Suppressor macrophage treated with lipopolysaccharide for 1 hour (primary cell): ENCODE data around the gene OR7G1.

Experiments used
- DNase-seq, 3 donors: peaks; one replicate each; pipeline ENCODE4 v3.0.0-alpha.2; 2020 to 2022

OR7G1 gene, protein sequence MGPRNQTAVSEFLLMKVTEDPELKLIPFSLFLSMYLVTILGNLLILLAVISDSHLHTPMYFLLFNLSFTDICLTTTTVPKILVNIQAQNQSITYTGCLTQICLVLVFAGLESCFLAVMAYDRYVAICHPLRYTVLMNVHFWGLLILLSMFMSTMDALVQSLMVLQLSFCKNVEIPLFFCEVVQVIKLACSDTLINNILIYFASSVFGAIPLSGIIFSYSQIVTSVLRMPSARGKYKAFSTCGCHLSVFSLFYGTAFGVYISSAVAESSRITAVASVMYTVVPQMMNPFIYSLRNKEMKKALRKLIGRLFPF

DNA sequence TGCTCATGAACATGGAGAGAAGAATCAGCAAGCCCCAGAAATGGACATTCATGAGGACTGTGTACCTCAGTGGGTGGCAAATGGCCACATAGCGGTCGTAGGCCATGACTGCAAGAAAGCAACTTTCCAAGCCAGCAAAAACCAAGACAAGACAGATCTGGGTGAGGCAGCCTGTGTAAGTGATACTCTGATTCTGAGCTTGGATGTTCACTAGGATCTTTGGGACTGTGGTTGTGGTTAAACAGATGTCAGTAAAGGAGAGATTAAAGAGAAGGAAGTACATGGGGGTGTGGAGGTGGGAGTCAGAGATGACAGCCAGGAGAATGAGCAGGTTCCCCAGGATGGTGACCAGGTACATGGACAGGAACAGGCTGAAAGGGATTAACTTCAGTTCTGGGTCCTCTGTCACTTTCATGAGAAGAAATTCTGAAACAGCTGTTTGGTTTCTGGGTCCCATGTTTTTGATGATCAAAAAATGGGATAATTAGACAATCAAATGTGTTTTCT, at the start of gene OR7G1:
OR7G1 (minus strand) TSS at position 457 of the 507 bp plus-strand sequence; CDS start at position 457, 0 bp downstream.
- no peak for DNase-seq

DNA sequence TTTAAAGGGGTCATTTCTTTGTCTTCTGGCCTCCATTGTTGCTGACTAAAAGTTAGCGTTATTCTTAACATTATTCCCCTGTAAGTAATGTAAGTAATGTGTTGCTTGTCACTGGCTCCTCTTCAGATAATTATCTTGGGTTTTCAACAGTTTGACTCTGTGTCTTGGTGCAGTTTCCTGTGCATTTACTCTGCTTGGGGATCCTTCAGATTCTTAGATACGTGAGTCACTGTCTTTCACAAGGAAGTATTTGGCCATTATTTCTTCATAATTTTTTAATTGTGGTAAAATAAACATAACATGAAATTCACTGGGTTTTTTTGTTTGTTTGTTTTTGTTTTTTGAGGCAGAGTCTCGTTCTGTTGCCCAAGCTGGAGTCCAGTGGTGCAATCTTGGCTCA, 49.7 kb upstream of the OR7G1 start:
- DNase-seq: peak in 1 of 3 donors; percentile 7

DNA sequence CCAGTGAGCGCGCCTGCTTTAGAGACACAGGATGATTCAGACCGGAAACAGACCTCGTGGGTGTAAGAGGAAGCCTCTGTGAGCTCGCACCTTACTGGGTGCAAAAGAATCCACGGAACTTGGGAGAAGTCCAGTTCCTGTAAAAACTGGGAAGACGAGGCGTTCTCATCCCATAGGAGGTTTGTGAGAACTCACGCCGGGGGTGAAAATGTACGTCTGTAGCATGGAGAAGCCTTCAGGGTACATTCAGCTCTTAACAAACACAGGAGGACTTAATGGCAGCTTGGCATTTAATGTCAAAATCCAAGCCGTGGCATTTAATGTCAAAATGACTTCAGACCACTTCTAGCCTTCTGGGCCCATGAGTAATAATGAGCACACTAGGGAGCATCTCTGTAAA, 45.9 kb upstream of the OR7G1 start:
- no peak for DNase-seq

DNA sequence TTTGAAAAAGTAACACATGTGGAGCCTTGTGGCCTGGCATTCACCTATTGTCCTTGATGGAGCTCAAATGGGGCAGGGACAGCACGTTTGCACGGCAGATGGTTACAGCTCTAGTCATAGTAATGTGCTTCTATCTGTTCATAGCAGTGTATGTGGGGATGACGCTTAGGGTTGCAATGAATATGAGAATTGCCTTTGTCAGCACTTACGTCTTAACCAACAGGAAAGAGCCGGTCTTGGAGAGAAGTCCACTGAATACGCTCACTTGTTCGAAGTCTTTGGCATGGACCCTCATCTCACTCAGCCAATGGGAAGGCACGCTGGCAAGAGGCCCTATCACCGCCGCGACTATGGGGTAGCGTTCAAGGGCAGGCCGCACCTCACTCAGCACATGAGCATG, 44.3 kb upstream of the OR7G1 start:
- no peak for DNase-seq

DNA sequence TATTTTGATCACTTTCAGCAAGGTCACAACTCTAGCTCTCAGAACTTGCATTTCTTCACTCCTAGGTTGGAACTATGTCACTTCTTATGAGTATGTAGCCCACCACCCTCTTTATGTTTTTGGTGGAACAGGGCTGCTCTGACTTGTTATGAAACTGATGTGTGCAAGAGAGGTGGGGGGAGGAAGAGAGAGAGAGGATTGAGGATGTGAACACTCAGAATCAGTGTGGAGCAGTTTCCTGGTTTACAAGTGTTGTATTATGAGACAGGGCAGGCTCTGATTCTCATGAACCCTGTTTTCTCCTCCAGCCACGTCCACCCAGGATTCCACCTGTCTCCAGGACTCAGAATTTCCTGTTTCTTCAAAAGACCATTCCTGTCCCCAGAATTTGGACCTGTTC, 40.7 kb upstream of the OR7G1 start:
- no peak for DNase-seq

DNA sequence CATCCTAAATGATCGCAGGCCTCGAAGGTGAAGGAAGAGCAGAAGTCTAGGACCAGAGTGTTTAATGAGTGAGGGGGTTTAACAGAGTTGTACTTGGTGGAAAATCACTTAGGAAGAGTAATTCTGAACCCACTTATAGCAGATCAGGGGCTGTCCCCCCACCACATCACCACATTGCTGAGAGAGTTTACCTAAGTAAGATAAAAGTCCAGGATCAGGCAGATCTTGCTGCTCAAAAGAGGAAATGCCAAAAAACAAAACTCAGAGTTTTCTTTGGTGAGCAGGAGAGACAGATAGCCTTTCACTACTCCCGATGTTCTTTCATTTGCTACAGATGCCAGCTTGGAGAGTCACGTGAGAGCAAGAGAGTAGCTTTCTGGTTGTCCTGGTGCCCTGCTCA, 40.0 kb upstream of the OR7G1 start:
- no peak for DNase-seq

DNA sequence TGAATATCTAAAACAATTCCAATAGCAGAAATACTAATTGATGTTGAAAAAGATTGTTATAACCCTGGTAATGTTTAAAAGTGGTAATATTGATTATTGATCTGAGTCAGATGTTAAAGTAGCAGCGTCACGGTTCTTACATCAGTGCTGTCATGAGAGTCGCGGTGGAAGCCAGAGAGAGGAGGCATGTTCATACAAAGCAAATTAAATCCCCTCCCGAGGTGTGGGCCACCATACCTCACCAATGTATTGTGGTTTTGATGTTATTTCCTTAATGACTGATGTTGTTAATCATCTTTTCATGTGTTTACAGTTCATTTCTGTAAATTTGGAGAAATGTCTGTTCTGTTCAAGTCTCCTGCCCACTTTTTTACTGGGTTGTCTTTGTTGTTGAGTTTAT, 35.8 kb upstream of the OR7G1 start:
- no peak for DNase-seq

DNA sequence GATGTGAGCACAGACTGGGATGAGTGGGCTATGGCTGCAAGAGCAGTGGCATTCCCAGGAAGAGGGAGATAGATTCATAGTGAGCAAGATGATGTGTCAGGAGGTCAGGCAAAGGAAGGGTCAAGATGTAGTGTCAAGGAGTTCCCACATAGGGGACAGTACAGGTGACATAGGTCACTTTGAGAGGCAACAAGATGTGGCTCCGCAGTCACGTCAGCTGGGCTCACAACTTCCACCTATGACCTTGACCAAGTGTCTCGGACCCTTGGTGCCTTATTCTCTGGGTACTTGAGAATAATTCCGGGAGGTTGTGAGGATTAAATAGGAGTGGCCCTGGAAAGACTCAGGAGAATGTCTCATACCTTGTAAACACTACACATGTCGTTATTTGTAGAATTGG, 35.1 kb upstream of the OR7G1 start:
- DNase-seq: no peak

DNA sequence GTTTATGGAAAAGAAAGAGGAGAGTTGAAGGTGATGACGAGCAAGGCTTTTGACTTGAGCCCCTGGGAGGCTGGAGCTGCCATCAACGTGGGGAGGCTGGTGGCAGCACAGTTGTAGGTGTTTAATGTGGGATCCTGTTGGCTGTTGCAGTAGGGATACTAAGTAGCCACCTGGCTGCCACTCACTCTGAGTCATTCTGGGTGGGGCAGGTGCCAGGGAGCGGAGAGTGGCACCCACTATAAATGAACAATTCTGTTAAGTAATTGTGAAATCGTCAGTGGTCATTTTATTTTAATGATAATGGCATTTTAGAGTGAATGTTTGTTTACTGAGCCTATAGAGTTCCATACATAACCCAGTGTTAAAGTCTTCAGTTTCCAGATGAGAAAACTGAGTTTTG, 34.4 kb upstream of the OR7G1 start:
- no peak for DNase-seq

DNA sequence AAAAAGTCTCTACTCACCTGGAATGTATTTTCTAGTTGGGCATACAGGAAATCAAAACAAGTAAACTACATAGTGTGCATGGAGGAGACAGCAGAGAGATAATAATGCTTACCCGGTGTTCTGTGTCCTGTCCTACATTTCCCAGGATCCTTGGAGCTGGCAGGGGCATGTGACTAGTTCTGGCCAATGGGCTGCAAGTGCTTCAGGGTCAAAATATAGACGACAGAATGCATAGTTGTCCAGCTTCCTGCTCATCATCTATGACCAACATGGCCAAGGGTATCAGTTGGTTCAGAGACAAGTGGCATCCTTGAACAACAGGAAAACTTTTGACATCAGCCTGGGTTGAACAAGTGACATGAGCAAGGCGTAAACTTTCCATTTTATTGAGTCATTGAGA, 33.1 kb upstream of the OR7G1 start:
- DNase-seq: no peak

DNA sequence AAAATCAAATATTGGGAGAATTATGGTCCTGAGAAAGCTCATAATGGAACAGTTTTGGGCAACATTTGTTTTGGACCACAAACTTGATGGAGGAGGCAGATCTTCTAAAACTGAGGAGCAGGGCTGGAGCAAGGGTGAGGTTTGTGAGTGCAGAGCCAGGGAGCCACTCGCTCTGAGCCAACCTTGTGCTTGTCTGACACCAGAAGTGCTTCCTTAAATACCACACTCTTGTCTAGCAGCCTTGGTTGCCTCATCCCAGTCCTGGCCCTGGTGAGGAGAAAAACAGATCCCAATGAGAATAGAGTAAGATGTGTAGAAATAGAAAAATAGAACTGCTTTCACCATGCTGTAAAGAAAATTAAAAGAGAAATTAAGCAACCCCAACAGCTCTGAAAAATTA, 31.3 kb upstream of the OR7G1 start:
- no peak for DNase-seq

DNA sequence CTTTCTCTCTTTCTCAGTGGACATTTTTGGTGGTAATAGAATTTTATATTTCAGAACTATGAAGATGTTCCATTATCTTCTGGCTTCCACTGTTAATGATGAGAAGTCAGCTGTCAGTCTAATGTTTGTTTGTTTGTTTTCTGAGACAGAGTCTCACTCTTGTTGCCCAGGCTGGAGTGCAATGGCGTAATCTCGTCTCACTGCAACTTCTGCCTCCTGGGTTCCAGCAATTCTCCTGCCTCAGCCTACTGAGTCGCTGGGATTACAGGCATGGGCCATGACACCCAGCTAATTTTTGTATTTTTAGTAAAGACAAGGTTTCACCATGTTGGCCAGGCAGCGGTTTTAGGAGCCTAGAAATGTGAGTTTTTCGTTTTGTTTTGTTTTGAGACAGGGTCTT, 29.4 kb upstream of the OR7G1 start:
- DNase-seq: peak in 1 of 3 donors; percentile 9

DNA sequence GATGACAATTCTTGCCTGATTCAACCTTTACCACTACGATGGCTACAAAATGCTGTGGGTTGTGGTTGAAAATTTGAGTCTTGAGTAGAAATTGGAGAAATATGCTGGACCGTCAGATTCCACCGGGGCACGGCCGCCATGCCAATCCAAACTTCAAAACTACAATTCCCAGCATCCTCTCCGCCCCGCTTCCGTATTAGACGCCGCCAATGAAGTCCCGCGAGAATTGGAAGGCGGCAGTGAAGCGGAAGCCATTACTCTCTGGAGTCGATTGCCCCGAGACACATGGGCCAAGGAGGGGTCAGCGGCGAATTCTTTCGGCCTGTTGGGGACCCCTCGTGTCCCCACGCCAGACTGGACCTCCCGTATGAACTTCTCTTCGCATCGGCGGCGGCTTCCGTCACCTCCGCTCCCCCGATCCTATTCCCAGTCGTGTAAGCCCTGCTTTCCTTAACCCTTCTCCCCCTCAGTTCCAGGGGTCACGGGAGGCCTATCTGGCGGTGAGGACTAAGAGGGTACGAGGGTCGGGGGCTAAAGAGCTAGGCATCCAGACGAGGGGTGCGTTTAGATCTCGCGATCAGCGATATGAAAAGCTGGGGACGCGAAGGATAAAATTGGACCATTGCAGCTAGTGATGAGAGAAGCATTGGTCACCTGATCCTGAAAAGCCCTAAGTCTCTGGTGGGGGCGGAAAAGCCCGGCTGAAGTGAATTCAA, 24.8 kb upstream of the OR7G1 start, which contains the start of gene ZNF317:
ZNF317 (plus strand) TSS at position 239 of the 716 bp plus-strand sequence. CDS start 15,620 bp downstream, outside the sequence.
- peak; percentile 97 to 98 (median 97) for DNase-seq

DNA sequence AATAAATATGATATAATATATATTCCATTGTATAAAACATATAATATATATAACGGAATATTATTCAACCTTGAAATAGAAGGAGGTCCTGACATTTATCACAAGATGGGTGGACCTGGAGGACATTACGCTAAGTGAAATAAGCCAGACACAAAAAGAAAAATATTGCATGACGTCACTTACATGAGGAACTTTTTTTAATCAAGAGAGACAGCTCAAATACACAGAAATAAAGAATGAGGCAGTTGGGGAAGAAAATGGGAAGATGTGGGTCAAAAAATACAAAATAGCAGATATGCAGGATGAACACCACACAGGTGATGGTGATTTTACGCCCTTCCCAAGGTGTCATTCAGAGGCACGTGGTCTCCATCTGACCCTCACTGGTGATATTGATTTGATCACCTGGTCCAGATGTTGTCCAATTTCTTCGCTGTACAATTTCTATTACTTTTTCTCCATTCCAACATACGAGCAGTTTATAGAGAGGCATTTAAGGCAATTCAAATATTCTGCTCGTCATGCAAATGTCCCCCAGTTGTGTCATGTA, 24.1 kb upstream of the OR7G1 start:
- DNase-seq: no peak

DNA sequence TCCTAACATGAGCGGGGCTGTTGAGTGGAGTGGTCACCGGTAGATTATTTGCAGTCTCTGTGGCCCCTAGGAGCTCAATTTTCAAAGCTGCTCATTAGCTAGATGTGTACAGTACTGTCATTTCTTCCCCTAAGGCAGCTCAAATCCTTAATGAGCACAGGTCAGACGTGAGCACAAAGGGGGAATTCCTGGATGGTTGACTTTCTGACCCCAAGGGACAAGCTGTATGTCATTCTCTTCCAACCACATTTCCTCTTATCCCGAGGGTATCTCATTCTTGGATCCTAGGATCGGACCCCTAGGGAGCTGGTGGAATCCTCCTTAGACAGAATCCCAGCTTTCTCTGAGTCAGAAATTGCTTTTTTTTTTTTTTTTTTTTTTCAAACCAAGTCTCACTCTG, 16.9 kb upstream of the OR7G1 start:
- no peak for DNase-seq

DNA sequence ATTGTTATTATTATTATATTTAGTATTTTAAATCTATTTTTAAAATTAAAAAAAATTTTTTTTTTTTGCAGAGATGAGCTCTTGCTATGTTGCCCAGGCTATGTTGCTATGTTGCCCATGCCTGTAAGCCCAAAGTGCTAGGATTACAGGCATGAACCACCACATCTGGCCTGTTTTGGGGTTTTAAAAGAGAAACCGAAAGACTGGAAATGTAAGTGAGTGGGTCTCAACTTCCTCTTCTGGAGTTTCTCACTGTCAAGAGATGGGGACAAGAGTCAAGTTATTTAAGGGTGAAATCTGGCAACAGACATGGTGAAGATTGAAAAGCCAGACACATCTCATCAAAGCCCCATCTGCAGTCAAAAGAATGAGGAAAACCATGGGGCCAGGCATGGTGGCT, 15.4 kb upstream of the OR7G1 start:
- DNase-seq: peak; percentile 58 to 74 (median 65)

DNA sequence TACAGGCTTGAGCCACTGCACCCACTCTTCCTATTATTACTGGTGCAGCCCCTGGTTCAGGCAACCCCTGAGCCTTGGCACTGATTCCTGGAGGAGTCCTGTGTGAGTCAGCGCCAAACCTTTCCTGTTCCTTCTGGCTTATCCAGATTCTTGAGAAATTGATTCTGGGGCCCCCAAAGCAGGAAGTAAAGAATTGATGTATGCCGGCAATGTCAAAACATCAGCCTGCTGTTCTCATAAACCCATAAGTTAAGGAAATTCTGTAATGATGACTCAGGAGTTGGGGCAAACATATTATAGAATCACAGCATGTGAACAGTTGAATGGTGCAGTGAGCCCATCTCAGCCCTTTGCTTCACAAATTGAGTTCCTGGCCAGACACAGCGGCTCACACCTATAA, 12.6 kb upstream of the OR7G1 start:
- peak; percentile 65 to 81 (median 74) for DNase-seq

DNA sequence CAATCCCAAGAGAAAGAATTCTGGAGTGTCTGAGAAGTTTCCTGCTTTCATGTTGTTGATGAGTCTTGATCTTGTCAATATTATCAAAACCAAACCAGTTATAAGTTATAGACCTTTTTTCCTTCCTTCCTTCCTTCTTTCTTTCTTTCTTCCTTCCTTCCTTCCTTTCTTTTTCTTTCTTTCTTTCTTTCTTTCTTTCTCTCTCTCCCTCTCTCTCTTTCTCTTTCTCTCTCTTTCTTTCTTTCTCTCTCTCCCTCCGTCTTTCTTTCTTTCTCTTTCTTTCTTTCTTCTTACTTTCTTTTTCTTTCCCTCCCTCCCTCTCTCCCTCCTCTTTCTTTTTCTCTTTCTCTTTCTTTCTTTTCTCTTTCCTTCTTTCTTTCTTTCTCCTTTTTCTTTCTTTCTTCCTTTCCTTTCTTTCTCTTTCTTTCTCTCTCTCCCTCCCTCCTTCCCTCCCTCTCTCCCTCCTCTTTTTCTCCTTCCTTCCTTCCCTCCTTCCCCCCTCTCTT, 11.4 kb upstream of the OR7G1 start, which contains the start of gene OR7G3:
OR7G3 (minus strand) TSS at position 51 of the 506 bp plus-strand sequence; CDS start at position 51, 0 bp downstream.
- no peak for DNase-seq

DNA sequence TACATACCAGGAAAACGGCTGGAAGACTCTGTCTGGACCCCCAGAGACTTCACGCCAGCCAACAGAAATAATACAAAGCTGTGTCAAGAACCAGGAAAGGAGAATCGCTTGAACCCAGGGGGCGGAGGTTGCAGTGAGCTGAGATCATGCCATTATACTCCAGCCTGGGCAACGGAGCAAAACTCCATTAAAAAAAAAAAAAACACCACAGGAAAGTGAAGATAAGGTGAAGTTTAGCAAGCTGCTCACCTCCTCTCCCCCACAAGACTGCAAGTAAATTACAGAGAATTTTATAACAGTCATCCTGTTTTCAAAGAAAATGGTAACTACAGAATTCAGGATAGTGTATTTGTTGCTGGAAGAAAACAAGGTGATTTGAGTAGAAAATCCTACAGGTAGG, 984 bp upstream of the OR7G1 start:
- no peak for DNase-seq

DNA sequence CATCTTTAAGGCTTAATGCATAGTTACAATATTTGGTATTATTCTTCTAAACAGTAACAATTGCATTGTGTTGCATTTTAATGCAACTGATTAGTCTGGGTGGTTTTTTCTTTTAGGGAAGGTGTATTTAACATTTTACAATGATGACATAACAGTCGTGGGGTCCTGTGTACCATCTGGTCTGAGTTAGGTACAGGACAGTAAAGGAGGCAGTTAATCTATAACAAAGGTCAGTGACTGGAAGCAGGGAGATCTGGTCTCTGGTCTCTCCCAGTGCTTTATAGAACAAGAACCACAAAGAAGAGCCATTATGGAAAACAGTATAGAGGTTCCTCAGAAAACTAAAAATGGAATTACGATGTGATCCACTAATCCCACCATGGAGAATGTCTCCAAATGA, 5.6 kb downstream of the OR7G1 start:
- no peak for DNase-seq

DNA sequence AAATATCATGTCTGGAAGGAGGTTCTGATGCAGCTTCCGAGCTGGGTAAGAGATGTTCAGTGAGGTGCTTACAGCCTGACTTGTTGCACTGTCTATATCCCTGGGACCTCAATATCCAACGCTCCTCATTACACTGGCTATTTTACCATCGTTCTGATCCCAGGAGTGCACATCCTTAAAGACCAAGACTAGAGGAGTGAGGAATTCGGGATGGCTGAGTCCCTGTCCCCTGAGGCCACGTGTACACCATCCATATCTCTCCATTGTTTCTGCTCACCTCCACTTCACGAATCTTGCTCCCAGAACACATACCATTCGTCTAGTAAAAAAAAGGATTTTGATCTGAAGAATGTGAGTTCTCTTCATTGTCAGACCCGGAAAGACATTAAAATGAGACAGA, 8.2 kb downstream of the OR7G1 start, which contains the start of gene OR7G2:
OR7G2 (minus strand) TSS at position 101 of the 400 bp plus-strand sequence. CDS start 4,232 bp downstream, outside the sequence.
- DNase-seq: no peak

DNA sequence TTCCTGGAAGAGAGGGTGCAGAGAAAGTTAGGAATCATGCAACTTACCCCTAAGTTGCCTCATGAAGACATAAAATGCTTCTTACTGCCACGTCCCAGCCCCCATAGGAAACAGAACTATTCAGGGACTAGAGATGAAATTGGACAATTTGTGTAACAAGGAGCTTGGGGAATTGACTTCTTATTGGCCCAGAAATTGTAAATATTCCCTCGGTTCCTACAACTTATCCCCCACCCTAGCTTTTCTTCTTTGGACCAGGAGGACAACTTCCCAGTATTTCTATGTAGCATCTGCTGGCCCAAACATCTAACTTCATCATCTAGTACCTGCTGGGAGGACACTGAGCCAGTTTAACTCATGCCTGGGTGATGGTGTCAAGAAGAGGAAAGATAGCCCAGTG, 28.8 kb downstream of the OR7G1 start, which contains the start of gene OR1M1:
OR1M1 (plus strand) TSS at position 301 of the 400 bp plus-strand sequence. CDS start 6,184 bp downstream, outside the sequence.
- DNase-seq: no peak

DNA sequence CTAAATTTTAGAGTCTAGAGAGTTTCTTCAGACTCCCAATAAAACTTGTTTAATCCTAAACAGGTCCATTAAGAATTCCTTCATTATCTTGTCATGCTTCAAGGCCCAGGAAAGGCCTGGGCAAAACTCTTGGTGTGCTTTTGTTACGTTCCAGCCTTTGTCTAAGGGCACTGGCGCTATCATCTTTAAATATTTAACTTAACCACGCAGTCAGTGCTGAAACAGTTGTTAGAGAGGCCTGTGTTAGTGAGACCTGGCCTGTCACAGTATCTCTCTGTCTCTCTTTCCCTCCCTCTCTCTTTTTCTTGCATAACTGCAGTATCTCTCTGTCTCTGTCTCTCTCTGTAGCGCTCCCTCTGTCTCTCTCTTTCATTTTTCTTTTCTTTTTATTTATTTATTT, 36.9 kb downstream of the OR7G1 start:
- DNase-seq: no peak
